ENCODE measurements around the gene SP110.
"Not testable (repeated sequence)": the region's sequence is repeated elsewhere in the genome, so short reads cannot be mapped to it uniquely, and the experiment has no call there.

The SP110 gene

DNA sequence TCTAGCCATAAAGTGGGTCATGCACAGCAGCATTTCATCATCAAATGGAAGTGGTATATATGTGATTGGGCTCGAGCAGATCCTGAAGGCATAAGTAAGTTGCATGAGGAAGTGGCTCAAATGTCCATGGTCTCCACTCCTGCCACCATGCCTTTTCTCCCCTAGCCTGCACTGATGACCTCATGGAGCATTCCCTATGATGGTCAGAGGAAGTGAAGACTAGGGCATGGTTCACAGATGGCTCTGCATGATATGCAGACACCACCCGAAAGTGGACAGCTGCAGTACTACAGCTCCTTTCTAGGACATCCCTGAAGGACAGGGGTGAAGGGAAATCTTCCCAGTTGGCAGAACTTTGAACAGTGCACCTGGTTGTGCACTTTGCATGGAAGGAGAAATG lies 99.4 kb downstream of the SP110 start:
- not testable (repeated sequence) for DNase-seq

DNA sequence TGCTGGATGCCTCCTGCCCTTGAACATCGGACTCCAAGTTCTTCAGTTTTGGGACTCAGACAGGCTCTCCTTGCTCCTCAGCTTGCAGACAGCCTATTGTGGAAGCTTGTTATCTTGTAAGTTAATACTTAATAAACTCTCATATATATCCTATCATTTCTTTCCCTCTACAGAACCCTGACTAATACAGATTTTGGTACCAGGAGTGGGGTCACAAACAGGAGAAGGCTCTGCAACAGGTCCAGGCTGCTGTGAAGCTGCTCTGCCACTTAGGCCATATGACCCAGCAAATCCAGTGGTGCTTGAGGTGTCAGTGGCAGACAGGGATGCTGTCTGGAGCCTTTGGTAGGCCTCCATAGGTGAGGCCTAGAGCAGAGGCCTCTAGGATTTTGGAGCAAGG lies 100.0 kb downstream of the SP110 start:
- DNase-seq = not testable (repeated sequence)
